Measurements from ENCODE around the gene RPTN. TPM values are rescaled to one million over a fixed set of nuclear protein-coding genes. Genes with fewer than 3 reads are reported as not detected.

The RPTN gene
- total RNA-seq, 6 experiments from 2014 or later, result not detected

GRCh38 chr1:152118915-152119314 is 40.1 kb downstream of the RPTN start:
- 50% methylated on average over 1 of the region's 1 CpG for WGBS (ENCODE audit: insufficient coverage, low coverage, low lambda C conversion rate, missing lambda C conversion rate)
- intact Hi-C loops (cut with DNase I), result no loop called here
- H3K4me1 ChIP-seq, result no peaks in the 10 kb centered on the region
- TF ChIP-seq POLR2A (IDR thresholded peaks at IDR 0.05) (no peak), CTCF (IDR thresholded peaks at IDR 0.05) (no peak)
- H3K36me3 ChIP-seq, result no peaks in the 10 kb centered on the region
- H3K4me3 ChIP-seq, result no peak overlapping the region
- no peaks in the 10 kb centered on the region for H3K9me3 ChIP-seq
- no peaks in the 10 kb centered on the region for H3K27me3 ChIP-seq
- H3K27ac ChIP-seq, result no peak overlapping the region
- DNase-seq (no peak), ATAC-seq (no peak)

GRCh38 chr1:152115344-152115743 is 43.7 kb downstream of the RPTN start, which contains the start of gene TCHH:
TCHH (minus strand) TSS chr1:152115444; CDS start chr1:152114080, 1,364 bp downstream.
- DNase-seq (no peak), ATAC-seq (no peak)
- peaks cover 0 to 12% (median 4%) of the 10 kb centered on the region in 4 donors for H3K4me1 ChIP-seq
- H3K36me3 ChIP-seq, result no peaks in the 10 kb centered on the region
- H3K27ac ChIP-seq, result no peak within 1 kb of the TSS
- WGBS (ENCODE audit: insufficient coverage, low coverage, low lambda C conversion rate, missing lambda C conversion rate), result 29% methylated on average over 4 of the region's 4 CpGs
- TF ChIP-seq CTCF (IDR thresholded peaks at IDR 0.05) (no peak), POLR2A (IDR thresholded peaks at IDR 0.05) (no peak)
- peaks cover 0 to 4% of the 10 kb centered on the region in 2 donors for H3K27me3 ChIP-seq
- no peaks in the 10 kb centered on the region for H3K9me3 ChIP-seq
- intact Hi-C loops (cut with DNase I), result no loop called here
- H3K4me3 ChIP-seq, result no peak within 1 kb of the TSS

GRCh38 chr1:152112885-152113432 is 46.1 kb downstream of the RPTN start:
- TF ChIP-seq CTCF (IDR thresholded peaks at IDR 0.05) (no peak), POLR2A (IDR thresholded peaks at IDR 0.05) (no peak)
- DNase-seq, result no peak

GRCh38 chr1:152112101-152112884 is 46.7 kb downstream of the RPTN start:
- no peak for TF ChIP-seq CTCF (IDR thresholded peaks at IDR 0.05)
- no peak for TF ChIP-seq POLR2A (IDR thresholded peaks at IDR 0.05)
- Histone ChIP-seq H3K9me3 (no peaks in the 10 kb centered on the region), H3K27me3 (peaks cover 4 to 12% of the 10 kb centered on the region in 2 donors), H3K36me3 (no peaks in the 10 kb centered on the region), H3K4me3 (no peak overlapping the region), H3K27ac (no peak overlapping the region), H3K4me1 (peaks cover 0 to 21% (median 4%) of the 10 kb centered on the region in 4 donors)
- DNase-seq, result peak in 1 of 3 donors; percentile 40
- ATAC-seq, result no peak
- WGBS (ENCODE audit: insufficient coverage, low coverage, low lambda C conversion rate, missing lambda C conversion rate), result 2% methylated on average over 49 of the region's 53 CpGs
- intact Hi-C loops (cut with DNase I), result no loop called here

More at GRCh38 chr1:152112885-152113432, 46.1 kb downstream of the RPTN start:
- intact Hi-C loops (cut with DNase I), result no loop called here
- ATAC-seq, result no peak
- no peaks in the 10 kb centered on the region for H3K36me3 ChIP-seq
- H3K4me1 ChIP-seq, result peaks cover 0 to 16% (median 4%) of the 10 kb centered on the region in 4 donors
- WGBS (ENCODE audit: insufficient coverage, low coverage, low lambda C conversion rate, missing lambda C conversion rate), result 20% methylated on average over 13 of the region's 13 CpGs
- H3K9me3 ChIP-seq, result no peaks in the 10 kb centered on the region
- peaks cover 4 to 6% of the 10 kb centered on the region in 2 donors for H3K27me3 ChIP-seq
- H3K4me3 ChIP-seq, result no peak overlapping the region
- no peak overlapping the region for H3K27ac ChIP-seq

Measured in right lobe of liver (tissue), 6 donors.